HS-5 (cell line): ENCODE measurements around the gene RAB3B.

Experiments
- DNase-seq: peaks from one replicate; pipeline ENCODE4 v3.0.0-alpha.2; 2012; ENCODE audit warnings: low read depth

The RAB3B gene

GRCh38 chr1:51871351-51871975 is 119.0 kb downstream of the RAB3B start:
- no peak for DNase-seq

GRCh38 chr1:51870603-51871350 is 119.7 kb downstream of the RAB3B start:
- DNase-seq = no peak

- no peak for DNase-seq
Observed at GRCh38 chr1:51867479-51868232, 122.8 kb downstream of the RAB3B start.

GRCh38 chr1:51863384-51863783 is 127.1 kb downstream of the RAB3B start:
- no peak for DNase-seq

- no peak for DNase-seq
Observed at GRCh38 chr1:51861669-51862068, 128.8 kb downstream of the RAB3B start.

DNA sequence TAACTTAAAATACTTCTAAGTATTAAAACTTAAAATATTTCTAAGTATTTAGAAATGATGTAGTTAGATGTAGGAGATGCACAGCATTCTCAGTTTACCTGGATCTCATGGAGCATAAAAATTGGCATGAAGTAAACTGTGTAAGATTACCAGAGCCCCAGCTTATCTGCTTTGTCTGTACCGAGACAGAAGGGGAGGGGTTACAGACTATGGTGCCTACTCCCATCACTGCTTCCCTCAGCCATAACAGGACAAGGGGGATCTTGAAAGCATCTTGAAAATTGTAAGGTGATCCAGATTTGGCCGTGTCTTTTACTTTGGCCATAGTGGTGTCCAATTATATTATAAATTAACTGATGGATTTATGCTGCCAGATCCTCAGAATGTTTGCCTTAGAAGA is 130.8 kb downstream of the RAB3B start:
- no peak for DNase-seq

- DNase-seq = no peak
Observed at GRCh38 chr1:51859333-51859732, 131.2 kb downstream of the RAB3B start.

DNA sequence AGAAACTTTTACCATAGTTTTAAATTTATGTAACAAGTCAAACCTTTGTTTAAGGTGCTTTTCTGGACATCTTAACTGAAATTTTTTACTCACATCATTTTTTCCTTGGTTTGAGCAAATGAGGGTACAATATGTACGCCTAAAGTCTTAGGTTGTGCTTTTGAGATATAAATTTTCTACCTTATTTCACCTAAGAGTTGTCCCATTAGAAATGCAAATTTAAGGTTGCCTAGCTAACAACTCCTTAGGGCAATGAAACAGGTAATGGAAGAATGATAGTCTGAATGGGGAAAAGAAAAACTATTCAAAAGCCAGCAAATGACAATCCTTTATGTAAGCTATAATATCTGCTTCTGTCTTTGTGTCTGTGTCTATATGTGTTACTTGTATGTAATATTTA is 131.6 kb downstream of the RAB3B start:
- no peak for DNase-seq
